HG02852 (cell line): Measurements from ENCODE around the gene GARIN5A.
"Not testable (repeated sequence)": the region's sequence is repeated elsewhere in the genome, so short reads cannot be mapped to it uniquely, and the experiment has no call there.

Source experiments
- ATAC-seq: cut with Tn5 transposase; IDR thresholded peaks from one replicate; pipeline ENCODE4 v1.9.1; 2021; ENCODE audit warnings: mild to moderate bottlenecking, moderate library complexity; ENCODE audit not compliant: unreplicated experiment

GARIN5A gene

GRCh38 chr19:50465986-50466705 is 10.5 kb downstream of the GARIN5A start:
- no peak for ATAC-seq

GRCh38 chr19:50465000-50465399 is 11.6 kb downstream of the GARIN5A start:
- no peak for ATAC-seq

GRCh38 chr19:50464348-50464747 is 12.3 kb downstream of the GARIN5A start:
- no peak for ATAC-seq

- no peak for ATAC-seq
Measured at GRCh38 chr19:50462970-50463369, 13.7 kb downstream of the GARIN5A start.

- no peak for ATAC-seq
Measured at GRCh38 chr19:50461066-50461875, 15.4 kb downstream of the GARIN5A start.

- peak; percentile 48 for ATAC-seq
Measured at GRCh38 chr19:50460161-50460765, 16.4 kb downstream of the GARIN5A start.

GRCh38 chr19:50459638-50460037 is 17.0 kb downstream of the GARIN5A start:
- no peak for ATAC-seq

- no peak for ATAC-seq
Measured at GRCh38 chr19:50459067-50459456, 17.6 kb downstream of the GARIN5A start.

GRCh38 chr19:50458396-50459066 is 18.1 kb downstream of the GARIN5A start:
- no peak for ATAC-seq

GRCh38 chr19:50457300-50457699 is 19.3 kb downstream of the GARIN5A start:
- no peak for ATAC-seq

- ATAC-seq, result no peak
Measured at GRCh38 chr19:50455992-50456391, 20.7 kb downstream of the GARIN5A start.

GRCh38 chr19:50453243-50453642 is 23.4 kb downstream of the GARIN5A start:
- ATAC-seq, result no peak

GRCh38 chr19:50451223-50451534 is 25.5 kb downstream of the GARIN5A start:
- no peak for ATAC-seq

GRCh38 chr19:50450369-50451222 is 26.1 kb downstream of the GARIN5A start:
- no peak for ATAC-seq

- no peak for ATAC-seq
Measured at GRCh38 chr19:50449236-50449899, 27.3 kb downstream of the GARIN5A start.

GRCh38 chr19:50447750-50448149 is 28.9 kb downstream of the GARIN5A start:
- no peak for ATAC-seq

- ATAC-seq, result no peak
Measured at GRCh38 chr19:50447053-50447452, 29.6 kb downstream of the GARIN5A start.

GRCh38 chr19:50444059-50444458 is 32.6 kb downstream of the GARIN5A start:
- ATAC-seq, result no peak

GRCh38 chr19:50439130-50439529 is 37.5 kb downstream of the GARIN5A start:
- not testable (repeated sequence) for ATAC-seq

GRCh38 chr19:50437862-50438449 is 38.7 kb downstream of the GARIN5A start:
- no peak for ATAC-seq
